Suprapubic skin (tissue), 4 donors: ENCODE measurements around the gene SMIM11. TPM values are rescaled to one million over a fixed set of nuclear protein-coding genes. Genes with fewer than 3 reads are reported as not detected.

Experiments
- DNase-seq, 2 donors: peaks; one replicate each; pipeline ENCODE4 v3.0.0-alpha.2; 2019; ENCODE audit warnings: low spot score in 2 of 2
- H3K27ac ChIP-seq: fragments of 200-600 bp; sonication (generic); one replicate; pipeline ENCODE4 v1.5.1; 2019
- H3K27me3 ChIP-seq: fragments of 200-600 bp; sonication (generic); one replicate; pipeline ENCODE4 v1.5.1; 2019
- H3K36me3 ChIP-seq: fragments of 200-600 bp; sonication (generic); one replicate; pipeline ENCODE4 v1.5.1; 2019
- H3K4me1 ChIP-seq: fragments of 200-600 bp; sonication (generic); one replicate; pipeline ENCODE4 v1.5.1; 2019
- H3K4me3 ChIP-seq: fragments of 200-600 bp; sonication (generic); one replicate; pipeline ENCODE4 v1.5.1; 2019; ENCODE audit warnings: mild to moderate bottlenecking
- H3K9me3 ChIP-seq: fragments of 200-600 bp; sonication (generic); one replicate; pipeline ENCODE4 v1.5.1; 2019
- CTCF ChIP-seq, 2 donors: fragments of 200-600 bp in 1 of 2; fragments of 450-650 bp in 1 of 2; sonication (generic) in 1 of 2; IDR thresholded peaks; one replicate each; pipeline ENCODE4 v1.5.1; 2016 to 2019; ENCODE audit warnings: antibody characterized with exemption in 2 of 2, mild to moderate bottlenecking in 1 of 2, moderate library complexity in 1 of 2
- EP300 ChIP-seq: sonication (generic); formaldehyde crosslinking; IDR thresholded peaks from one replicate; pipeline ENCODE4 v1.6.1; 2017; ENCODE audit warnings: antibody characterized with exemption
- POLR2A ChIP-seq, 2 donors: fragments of 450-650 bp; IDR thresholded peaks; one replicate each; pipeline ENCODE4 v1.6.1; 2017; ENCODE audit warnings: antibody characterized with exemption in 2 of 2, mild to moderate bottlenecking in 2 of 2, moderate library complexity in 2 of 2
- POLR2AphosphoS5 ChIP-seq, 3 donors: sonication (generic); formaldehyde crosslinking; IDR thresholded peaks; one replicate each; pipeline ENCODE4 v1.6.1; 2017; ENCODE audit warnings: antibody characterized with exemption in 3 of 3
- WGBS: methylation state at CpG from one replicate; pipeline ENCODE4 v1.1.5; 2018; 5-methylcytosine and 5-hydroxymethylcytosine counted together
- total RNA-seq, 4 donors: library from RNA; depleted of rRNA; stranded (reverse); fragments of >200 nt; gene quantifications; one replicate each; pipeline ENCODE4 v1.1.0, GENCODE V29; 2016

SMIM11 gene
- total RNA-seq, 4 donors from 2014 or later: 2.5 to 24.3 (median 5.1) TPM

DNA sequence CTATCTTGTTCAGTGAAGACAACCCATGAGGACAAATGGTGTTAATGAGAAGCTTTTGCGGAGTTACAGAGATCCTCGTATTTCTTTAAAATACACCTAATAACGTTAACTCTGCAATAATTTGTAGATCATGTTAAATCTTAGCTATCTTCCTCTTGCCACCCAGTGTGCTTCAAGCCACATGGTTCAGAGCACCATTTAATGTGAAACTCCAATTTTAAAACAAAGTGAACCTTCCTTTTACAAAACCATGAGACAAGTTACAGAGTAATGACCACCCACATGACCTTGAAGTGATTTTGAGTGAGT, 13.2 kb upstream of the SMIM11 start:
- H3K36me3 ChIP-seq: no peaks in the 10 kb centered on the region
- TF ChIP-seq POLR2A (IDR thresholded peaks at IDR 0.05): no peak
- TF ChIP-seq POLR2AphosphoS5 (IDR thresholded peaks at IDR 0.05): no peak
- no peaks in the 10 kb centered on the region for H3K9me3 ChIP-seq
- H3K27me3 ChIP-seq: peaks cover 4% of the 10 kb centered on the region
- H3K27ac ChIP-seq: no peak overlapping the region
- H3K4me1 ChIP-seq: peaks cover 5% of the 10 kb centered on the region
- DNase-seq: no peak
- H3K4me3 ChIP-seq: no peak overlapping the region
- WGBS: 31% methylated on average over 3 of the region's 3 CpGs

GRCh38 chr21:34362670-34363069, 12.6 kb upstream of the SMIM11 start:
- H3K36me3 ChIP-seq: no peaks in the 10 kb centered on the region
- no peaks in the 10 kb centered on the region for H3K9me3 ChIP-seq
- no peak overlapping the region for H3K4me3 ChIP-seq
- H3K27me3 ChIP-seq: peaks cover 4% of the 10 kb centered on the region
- WGBS: 96% methylated on average over 3 of the region's 3 CpGs
- no peak for DNase-seq
- no peak overlapping the region for H3K27ac ChIP-seq
- peaks cover 5% of the 10 kb centered on the region for H3K4me1 ChIP-seq
- no peak for TF ChIP-seq EP300
- TF ChIP-seq POLR2AphosphoS5 (IDR thresholded peaks at IDR 0.05): no peak
- no peak for TF ChIP-seq POLR2A (IDR thresholded peaks at IDR 0.05)
- no peak for TF ChIP-seq CTCF (IDR thresholded peaks at IDR 0.05)

DNA sequence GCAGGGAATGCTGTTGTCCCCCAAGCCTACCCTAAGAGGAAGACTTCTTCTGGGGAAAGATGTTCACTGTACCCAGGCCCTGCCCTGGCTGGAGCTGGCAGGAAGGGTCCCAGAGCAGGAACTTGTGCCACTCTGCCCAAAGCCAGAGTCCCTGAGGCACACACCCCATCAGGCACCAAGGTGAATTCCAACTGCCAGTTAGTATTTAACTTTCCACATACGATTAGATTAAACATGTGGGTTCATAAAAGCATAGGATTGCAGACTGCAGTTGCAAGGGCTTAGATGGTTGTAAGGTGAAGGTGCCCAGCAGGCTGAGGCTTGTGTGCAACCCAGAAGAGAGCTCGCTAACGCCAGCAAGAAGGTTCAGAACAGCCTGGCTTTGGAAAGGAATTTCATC, 11.6 kb upstream of the SMIM11 start, which contains the start of gene KCNE2:
Gene KCNE2, plus strand, starts transcription at position 274 of the 400 bp plus-strand sequence. CDS start 6,473 bp downstream, outside the sequence.
- no peaks in the 10 kb centered on the region for H3K9me3 ChIP-seq
- H3K36me3 ChIP-seq: no peaks in the 10 kb centered on the region
- peaks cover 4% of the 10 kb centered on the region for H3K27me3 ChIP-seq
- WGBS: 69% methylated on average over 3 of the region's 3 CpGs
- TF ChIP-seq CTCF (IDR thresholded peaks at IDR 0.05) (no peak), POLR2A (IDR thresholded peaks at IDR 0.05) (no peak), POLR2AphosphoS5 (IDR thresholded peaks at IDR 0.05) (no peak), EP300 (no peak)
- H3K27ac ChIP-seq: no peak within 1 kb of the TSS
- peaks cover 5% of the 10 kb centered on the region for H3K4me1 ChIP-seq
- H3K4me3 ChIP-seq: no peak within 1 kb of the TSS
- peak in 1 of 2 donors; percentile 44 for DNase-seq

- H3K4me3 ChIP-seq: no peak overlapping the region
- no peaks in the 10 kb centered on the region for H3K9me3 ChIP-seq
- peak in 1 of 2 donors; percentile 28 for DNase-seq
- TF ChIP-seq EP300: no peak
- no peak for TF ChIP-seq CTCF (IDR thresholded peaks at IDR 0.05)
- TF ChIP-seq POLR2AphosphoS5 (IDR thresholded peaks at IDR 0.05): no peak
- no peak overlapping the region for H3K27ac ChIP-seq
- H3K36me3 ChIP-seq: no peaks in the 10 kb centered on the region
- H3K27me3 ChIP-seq: peaks cover 8% of the 10 kb centered on the region
- peaks cover 5% of the 10 kb centered on the region for H3K4me1 ChIP-seq
Measured at GRCh38 chr21:34364921-34365320, 10.4 kb upstream of the SMIM11 start.

- no peak overlapping the region for H3K4me3 ChIP-seq
- H3K27ac ChIP-seq: no peak overlapping the region
- peak in 1 of 2 donors; percentile 29 for DNase-seq
- H3K4me1 ChIP-seq: peaks cover 5% of the 10 kb centered on the region
- no peaks in the 10 kb centered on the region for H3K9me3 ChIP-seq
- 94% methylated on average over 6 of the region's 6 CpGs for WGBS
- no peaks in the 10 kb centered on the region for H3K36me3 ChIP-seq
- TF ChIP-seq CTCF (IDR thresholded peaks at IDR 0.05): no peak
- TF ChIP-seq POLR2A (IDR thresholded peaks at IDR 0.05): no peak
- no peak for TF ChIP-seq EP300
- no peak for TF ChIP-seq POLR2AphosphoS5 (IDR thresholded peaks at IDR 0.05)
- peaks cover 4% of the 10 kb centered on the region for H3K27me3 ChIP-seq
Measured at GRCh38 chr21:34365809-34366208, 9.5 kb upstream of the SMIM11 start.

DNA sequence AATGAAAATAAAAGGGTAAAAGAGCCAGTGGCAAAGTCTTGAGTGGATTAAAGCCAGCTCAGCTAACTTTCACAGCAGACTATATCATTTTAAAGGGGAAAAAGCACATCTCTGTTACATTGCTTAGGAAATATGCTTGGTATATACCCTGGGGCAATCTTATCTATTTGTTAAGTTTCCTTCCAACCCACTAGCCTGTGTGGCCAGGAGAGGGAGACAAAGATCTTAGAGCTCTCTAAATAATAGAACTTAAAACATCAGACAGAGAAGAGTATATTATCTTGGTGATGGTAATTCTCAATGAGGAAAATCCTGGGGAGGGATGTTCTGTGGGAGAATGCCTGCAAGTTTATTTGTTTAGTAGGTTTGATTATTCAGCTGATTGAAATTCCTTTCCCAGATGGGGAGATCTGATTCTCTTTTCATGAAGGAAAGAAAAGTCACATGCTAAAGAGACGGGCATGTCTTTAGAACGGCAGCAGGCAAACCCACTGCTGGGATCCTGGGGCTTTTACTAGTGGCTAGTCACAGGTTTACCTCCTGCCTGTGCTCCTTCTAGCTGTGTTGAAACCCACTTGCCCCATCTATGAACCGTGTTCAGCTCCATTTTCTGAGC, 7.9 kb upstream of the SMIM11 start:
- H3K4me3 ChIP-seq: no peak overlapping the region
- H3K27me3 ChIP-seq: peaks cover 4% of the 10 kb centered on the region
- H3K36me3 ChIP-seq: no peaks in the 10 kb centered on the region
- H3K27ac ChIP-seq: no peak overlapping the region
- TF ChIP-seq POLR2AphosphoS5 (IDR thresholded peaks at IDR 0.05): no peak
- TF ChIP-seq CTCF (IDR thresholded peaks at IDR 0.05): peak; percentile 48 to 65
- H3K4me1 ChIP-seq: no peaks in the 10 kb centered on the region
- DNase-seq: peak in 1 of 2 donors; percentile 75
- H3K9me3 ChIP-seq: no peaks in the 10 kb centered on the region
- 58% methylated on average over 3 of the region's 3 CpGs for WGBS
